A673 (cell line): Measurements from ENCODE around the gene SYNE2.

Experiments used
- EZH2 ChIP-seq: fragments of 200-600 bp; sonication (generic); IDR thresholded peaks from 2 replicates; pipeline ENCODE4 v1.6.1; 2017; ENCODE audit warnings: borderline replicate concordance, low read depth, mild to moderate bottlenecking, mixed read lengths, antibody characterized with exemption, low read length; ENCODE audit not compliant: poor library complexity, severe bottlenecking
- TF ChIP-seq, protein P1 (sequence below): fragments of 300-800, 200-600 bp; sonication (generic); conservative IDR thresholded peaks from 2 replicates; pipeline ENCODE4 v1.5.1; 2017; ENCODE audit warnings: low read depth, mild to moderate bottlenecking, antibody characterized with exemption, low read length, moderate library complexity, mixed read lengths

- TF ChIP-seq, protein P1, sequence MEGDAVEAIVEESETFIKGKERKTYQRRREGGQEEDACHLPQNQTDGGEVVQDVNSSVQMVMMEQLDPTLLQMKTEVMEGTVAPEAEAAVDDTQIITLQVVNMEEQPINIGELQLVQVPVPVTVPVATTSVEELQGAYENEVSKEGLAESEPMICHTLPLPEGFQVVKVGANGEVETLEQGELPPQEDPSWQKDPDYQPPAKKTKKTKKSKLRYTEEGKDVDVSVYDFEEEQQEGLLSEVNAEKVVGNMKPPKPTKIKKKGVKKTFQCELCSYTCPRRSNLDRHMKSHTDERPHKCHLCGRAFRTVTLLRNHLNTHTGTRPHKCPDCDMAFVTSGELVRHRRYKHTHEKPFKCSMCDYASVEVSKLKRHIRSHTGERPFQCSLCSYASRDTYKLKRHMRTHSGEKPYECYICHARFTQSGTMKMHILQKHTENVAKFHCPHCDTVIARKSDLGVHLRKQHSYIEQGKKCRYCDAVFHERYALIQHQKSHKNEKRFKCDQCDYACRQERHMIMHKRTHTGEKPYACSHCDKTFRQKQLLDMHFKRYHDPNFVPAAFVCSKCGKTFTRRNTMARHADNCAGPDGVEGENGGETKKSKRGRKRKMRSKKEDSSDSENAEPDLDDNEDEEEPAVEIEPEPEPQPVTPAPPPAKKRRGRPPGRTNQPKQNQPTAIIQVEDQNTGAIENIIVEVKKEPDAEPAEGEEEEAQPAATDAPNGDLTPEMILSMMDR: no peak
- TF ChIP-seq EZH2: no peak
Observed at GRCh38 chr14:64191756-64192155, 339.0 kb downstream of the SYNE2 start.
